ES-I3 (cell line): ENCODE measurements around the gene MAN2C1.

Source experiments
- H3K36me3 ChIP-seq: 2 replicates; pipeline ENCODE4 v1.6.1; 2013; ENCODE audit warnings: mild to moderate bottlenecking, low read length, control low read depth, moderate library complexity; ENCODE audit not compliant: insufficient read depth
- H3K4me1 ChIP-seq: 2 replicates; pipeline ENCODE4 v1.6.1; 2013; ENCODE audit warnings: mild to moderate bottlenecking, control low read depth, low read length; ENCODE audit not compliant: insufficient read depth
- H3K9ac ChIP-seq: 2 replicates; pipeline ENCODE4 v1.6.1; 2013; ENCODE audit warnings: low read depth, mild to moderate bottlenecking, low read length, moderate library complexity
- H3K9me3 ChIP-seq: 2 replicates; pipeline ENCODE4 v1.6.1; 2013; ENCODE audit warnings: mild to moderate bottlenecking, low read length, moderate library complexity; ENCODE audit not compliant: control insufficient read depth, insufficient read depth

Gene MAN2C1

DNA sequence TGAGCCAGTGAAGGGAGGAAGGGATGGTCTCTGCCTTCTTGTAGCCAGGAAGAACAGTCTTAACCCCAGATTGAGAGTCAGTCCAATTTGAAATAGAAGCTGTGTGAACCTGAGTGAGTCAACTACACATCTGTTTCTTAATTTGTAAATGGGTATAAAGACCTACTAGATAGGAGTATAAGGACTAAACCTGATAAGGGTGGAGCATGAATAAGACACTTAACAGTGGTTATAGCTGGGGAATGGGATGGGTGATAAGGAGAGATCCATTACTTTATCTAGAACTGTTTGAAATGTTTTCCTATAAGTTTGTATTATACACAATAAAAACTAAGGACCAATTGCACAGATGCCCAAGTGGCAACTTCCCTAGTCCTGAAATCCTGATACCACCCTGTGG lies 1.4 kb downstream of the MAN2C1 start:
- Histone ChIP-seq H3K36me3 (peaks cover 13% of the 10 kb centered on the region; the same call in 1 of the 2 replicates), H3K9ac (no peak overlapping the region), H3K9me3 (no peaks in the 10 kb centered on the region), H3K4me1 (no peaks in the 10 kb centered on the region)

DNA sequence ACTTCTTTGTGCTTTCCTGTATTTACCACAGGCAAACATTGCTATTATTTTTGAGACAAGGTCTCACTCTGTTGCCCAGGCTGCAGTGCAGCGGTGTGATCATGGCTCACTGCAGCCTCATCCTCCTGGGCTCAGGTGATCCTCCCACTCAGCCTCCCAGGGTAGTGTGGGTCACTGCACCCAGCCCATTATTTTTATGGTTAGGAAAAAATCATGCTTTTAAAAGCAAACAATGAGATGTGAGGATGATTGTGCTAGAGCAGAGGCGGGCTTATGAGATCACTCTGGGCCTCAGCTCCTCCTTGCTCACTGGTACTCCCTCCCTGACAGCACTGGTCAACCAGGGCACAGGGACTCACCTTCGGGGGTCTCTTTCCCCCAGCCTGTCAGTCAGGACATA lies 2.2 kb downstream of the MAN2C1 start:
- Histone ChIP-seq H3K4me1 (no peaks in the 10 kb centered on the region), H3K36me3 (peaks cover 7% of the 10 kb centered on the region; the same call in 1 of the 2 replicates), H3K9ac (no peak overlapping the region), H3K9me3 (no peaks in the 10 kb centered on the region)

DNA sequence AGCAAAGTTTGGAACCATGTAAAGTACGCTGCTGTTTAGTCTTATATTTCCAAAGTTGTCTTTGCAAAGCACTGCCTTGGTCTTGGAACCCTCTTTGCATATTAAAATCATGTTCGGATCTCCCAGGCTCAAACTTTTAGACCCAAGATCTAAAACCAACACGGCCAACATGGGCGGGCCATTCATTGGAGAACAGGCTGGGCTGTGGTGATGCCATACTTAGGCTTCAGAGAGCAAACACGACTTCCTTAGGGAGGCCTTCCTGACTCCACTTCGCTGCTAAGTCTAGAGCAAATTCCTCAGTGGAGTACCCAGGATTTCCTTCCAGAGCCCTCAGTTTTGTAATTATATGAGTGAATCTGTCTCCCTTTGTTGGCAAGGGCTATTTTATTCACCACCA lies 3.5 kb downstream of the MAN2C1 start:
- Histone ChIP-seq H3K9me3 (no peaks in the 10 kb centered on the region), H3K9ac (no peak overlapping the region), H3K36me3 (peaks cover 5% of the 10 kb centered on the region; the same call in 1 of the 2 replicates), H3K4me1 (no peaks in the 10 kb centered on the region)

DNA sequence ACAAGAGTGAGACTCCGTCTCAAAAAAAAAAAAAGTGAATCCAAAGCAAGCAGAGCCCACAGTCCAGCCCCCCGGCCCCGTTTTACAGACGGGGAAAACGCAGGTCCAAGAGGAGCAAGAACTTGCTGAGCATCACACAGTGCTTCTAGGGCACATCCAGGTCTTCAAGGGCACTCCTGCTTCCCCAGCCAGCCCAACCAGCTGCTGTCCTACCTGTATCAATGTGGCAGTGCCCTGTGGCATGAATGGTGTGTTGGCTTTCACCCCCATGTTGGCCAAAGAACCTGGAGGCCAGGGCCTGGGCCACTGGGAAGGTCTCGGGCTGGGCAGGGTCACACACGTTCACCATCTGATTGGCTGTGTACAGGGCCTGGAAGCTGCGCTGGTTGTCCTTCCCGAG lies 4.6 kb downstream of the MAN2C1 start:
- H3K9ac ChIP-seq: no peak overlapping the region
- peaks cover 7% of the 10 kb centered on the region; the same call in 1 of the 2 replicates for H3K36me3 ChIP-seq
- H3K4me1 ChIP-seq: no peaks in the 10 kb centered on the region
- no peaks in the 10 kb centered on the region for H3K9me3 ChIP-seq

DNA sequence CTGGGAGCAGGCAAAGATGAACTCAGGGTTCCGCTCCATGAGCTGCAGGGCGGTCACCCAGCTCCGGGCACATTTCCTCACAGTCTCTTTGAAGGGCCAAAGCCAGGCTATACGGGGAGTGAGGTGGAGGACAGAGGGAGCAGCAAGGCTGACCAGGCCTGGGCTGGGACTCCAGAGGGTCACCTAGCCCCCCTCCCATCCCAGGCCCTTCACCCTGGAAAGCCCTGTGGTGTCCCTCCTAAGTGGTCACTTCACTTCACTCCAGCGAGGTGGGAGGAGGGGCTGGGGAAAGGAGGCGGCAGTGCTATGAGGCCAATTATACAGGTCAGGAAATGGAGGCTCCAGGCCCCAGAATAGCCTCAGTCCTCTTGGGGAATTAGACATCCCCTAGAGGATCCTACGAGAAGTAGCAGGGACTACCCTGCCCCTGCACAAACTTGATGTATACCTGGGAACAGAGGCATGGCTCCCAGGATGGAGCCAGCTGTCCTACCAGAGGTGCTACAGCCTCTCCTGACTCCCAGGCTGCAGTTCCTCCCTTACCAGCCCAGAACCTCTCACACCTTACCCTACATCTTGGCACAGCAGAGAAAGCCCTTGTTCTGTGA lies 5.7 kb downstream of the MAN2C1 start:
- Histone ChIP-seq H3K9ac (no peak overlapping the region), H3K4me1 (no peaks in the 10 kb centered on the region), H3K9me3 (no peaks in the 10 kb centered on the region), H3K36me3 (peaks cover 7% of the 10 kb centered on the region; the same call in 1 of the 2 replicates)

DNA sequence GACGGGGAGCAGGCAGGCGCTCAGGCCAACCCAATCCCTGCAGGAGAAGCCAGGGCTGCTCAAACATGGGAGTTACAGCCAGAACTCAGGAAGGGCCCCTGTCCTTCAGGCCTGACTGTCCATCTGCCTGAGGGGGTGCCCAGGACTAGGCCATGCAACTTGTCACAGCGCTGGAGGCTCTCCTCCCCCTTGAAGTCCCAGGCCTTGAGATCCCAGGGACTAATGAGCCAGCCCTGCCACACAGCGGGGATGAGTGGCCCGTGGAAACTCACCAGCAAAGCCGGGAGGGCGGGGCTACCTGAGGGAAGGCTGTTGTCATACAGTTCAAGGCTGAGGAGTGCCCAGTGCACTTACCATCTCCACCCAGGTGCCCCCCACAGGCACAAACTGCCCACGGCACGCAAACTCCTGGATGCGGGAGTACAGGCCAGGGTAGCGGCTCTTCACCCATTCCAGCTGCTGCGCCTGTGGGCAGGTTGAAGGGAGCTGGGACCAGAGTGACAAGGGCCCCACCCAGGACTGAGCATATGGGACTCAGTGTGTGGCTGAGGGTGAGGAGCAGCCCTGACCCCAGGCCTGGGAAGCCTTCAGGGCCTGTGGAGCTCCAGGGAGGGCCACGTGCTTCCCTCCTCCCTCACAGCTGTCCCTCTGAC lies 6.3 kb downstream of the MAN2C1 start:
- H3K9ac ChIP-seq: no peak overlapping the region
- no peaks in the 10 kb centered on the region for H3K4me1 ChIP-seq
- H3K9me3 ChIP-seq: no peaks in the 10 kb centered on the region
- H3K36me3 ChIP-seq: peaks cover 7% of the 10 kb centered on the region; the same call in 1 of the 2 replicates

DNA sequence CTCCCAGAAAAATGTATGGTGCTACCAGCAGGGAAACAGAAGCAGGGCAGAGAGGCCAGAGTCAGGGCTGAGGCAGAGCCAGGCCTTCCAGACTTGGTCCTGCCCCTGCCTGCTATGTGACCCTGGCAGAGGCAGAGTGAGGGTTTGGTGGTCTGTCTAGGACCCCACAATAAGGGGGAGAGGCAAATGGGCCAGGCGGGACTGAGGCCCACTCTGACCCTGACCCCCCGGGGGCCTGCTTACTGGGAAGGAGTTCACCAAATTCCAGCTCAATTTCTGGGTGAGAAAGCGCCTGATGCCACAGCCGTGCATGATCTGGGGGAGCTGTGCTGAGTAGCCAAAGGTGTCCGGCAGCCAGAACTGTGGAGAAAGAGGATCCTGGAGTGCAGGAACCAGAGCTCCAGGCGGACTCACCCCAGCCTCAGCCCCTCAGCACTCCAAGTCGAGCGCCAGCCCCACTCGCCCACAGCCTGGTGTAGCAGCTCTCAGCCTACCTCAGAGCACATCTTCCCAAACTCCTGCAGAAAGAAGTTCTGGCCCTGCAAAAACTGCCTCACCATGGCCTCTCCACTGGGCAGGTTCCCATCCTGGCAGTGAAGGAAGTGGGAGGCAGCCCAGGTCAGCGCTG lies 6.9 kb downstream of the MAN2C1 start:
- Histone ChIP-seq H3K9me3 (no peaks in the 10 kb centered on the region), H3K36me3 (peaks cover 7% of the 10 kb centered on the region; the same call in 1 of the 2 replicates), H3K9ac (no peak overlapping the region), H3K4me1 (no peaks in the 10 kb centered on the region)

DNA sequence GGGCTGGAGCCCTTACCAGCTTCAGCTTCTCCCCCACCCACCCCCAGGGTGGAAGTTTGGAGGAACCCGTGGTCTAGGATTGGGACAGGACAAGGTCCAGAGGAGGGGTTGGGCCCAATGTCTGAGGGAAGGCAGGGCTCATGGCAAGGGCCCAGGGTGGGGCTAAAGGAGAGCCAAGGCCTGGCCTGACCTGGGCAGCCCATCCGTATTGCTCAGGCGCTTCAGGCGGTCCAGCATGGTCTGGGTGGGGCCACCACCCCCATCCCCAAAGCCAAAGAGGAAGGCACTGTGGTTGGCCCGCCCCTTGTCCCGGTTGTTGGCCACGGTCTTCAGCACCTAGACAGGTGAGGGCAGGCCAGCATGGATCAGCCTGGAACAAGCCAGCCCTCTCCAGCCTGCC lies 7.6 kb downstream of the MAN2C1 start:
- Histone ChIP-seq H3K9me3 (no peaks in the 10 kb centered on the region), H3K4me1 (no peaks in the 10 kb centered on the region), H3K36me3 (peaks cover 5% of the 10 kb centered on the region; the same call in 1 of the 2 replicates), H3K9ac (no peak overlapping the region)

DNA sequence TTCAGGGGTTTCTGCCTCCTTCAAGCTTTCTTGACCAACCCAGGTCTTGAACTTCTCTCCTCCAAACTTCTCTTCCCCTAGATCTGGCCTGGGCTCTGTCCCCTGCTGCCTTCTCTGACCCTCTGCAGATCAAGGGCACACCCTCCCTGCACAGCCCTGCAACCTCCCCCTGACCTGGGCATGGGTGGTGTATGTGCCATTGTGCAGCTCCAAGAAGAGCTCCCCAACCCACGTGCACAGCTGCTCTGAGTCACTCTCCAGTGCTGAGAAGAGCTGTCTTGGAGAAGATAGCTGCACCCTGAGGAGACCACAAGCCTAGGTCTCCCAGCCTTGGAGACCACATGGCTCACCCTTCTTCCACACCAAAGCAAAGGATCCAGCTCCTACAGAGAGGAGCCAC lies 8.0 kb downstream of the MAN2C1 start:
- no peaks in the 10 kb centered on the region for H3K4me1 ChIP-seq
- H3K9me3 ChIP-seq: no peaks in the 10 kb centered on the region
- peaks cover 5% of the 10 kb centered on the region; the same call in 1 of the 2 replicates for H3K36me3 ChIP-seq
- no peak overlapping the region for H3K9ac ChIP-seq

DNA sequence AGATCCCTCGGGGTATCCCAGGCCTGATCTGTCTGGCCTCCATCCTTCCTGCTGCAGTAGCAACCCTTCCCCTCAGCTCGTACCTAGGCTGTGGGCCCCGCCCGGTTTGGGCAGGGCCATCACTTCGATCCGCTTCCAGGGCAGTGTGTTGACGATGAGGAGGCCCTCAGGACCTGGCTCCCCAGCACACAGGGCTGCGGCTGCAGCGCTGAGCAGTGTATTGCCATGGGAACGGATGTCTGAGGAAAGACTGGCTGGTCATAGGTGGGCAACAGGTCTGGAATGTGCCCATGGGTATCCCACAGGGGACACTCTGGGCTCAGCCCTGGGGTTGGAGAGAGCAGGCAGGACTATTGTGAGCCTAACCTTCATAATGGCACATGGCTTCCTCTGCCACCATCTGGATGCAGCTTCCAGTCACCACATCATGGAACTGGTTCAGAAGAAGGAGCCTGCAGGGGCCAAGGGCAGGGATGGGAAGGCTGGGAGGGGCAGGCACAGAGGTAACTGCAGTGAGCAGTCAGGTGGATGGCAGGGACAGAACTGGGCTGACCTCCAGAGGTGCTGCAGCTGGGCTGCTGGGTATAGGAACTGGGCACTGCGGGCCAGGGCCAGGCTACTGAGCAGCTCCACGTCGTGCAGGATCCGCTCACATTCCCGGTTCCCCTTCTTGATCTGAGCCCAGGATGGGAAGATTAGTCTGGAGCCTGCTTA lies 8.7 kb downstream of the MAN2C1 start:
- Histone ChIP-seq H3K4me1 (no peaks in the 10 kb centered on the region), H3K9me3 (no peaks in the 10 kb centered on the region), H3K36me3 (peaks cover 2% of the 10 kb centered on the region; the same call in 1 of the 2 replicates), H3K9ac (no peak overlapping the region)

DNA sequence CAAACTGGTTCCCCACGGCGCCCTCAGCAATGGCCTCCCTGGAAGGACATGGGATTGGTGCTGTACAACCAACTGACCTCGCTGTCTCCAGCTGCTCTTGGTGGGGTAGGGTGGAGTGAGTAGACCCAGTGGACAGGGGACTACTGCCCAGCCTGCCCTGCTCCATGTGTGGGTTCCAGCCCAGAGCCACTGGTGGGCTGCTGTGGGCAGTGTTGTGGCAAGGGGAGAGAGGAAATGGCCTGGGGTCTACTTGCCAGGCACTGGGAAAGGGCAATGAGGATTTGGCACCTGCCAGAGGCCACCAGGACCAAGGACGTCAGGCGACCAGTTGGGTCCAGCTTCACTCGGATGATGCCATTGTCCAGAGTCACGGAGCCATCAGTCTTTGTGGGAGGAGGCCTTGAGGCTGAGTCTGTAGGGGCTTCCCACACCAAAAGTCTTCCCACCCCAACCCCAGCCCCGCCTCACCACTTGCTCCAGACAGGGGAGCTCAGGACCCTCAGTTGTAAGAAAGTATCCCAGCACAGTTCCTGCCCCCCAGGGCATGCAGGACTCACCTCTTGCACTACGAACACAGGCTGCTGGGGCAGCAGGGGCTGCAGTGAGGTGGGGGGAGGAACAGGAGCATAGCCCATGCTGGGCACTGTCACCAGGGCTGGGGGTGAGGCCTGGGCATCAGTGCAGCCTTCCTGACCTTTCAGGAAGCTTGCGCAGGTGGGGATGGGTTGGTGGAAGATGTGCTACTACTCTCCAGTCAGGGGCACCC lies 9.5 kb downstream of the MAN2C1 start:
- Histone ChIP-seq H3K36me3 (peaks cover 2% of the 10 kb centered on the region; the same call in 1 of the 2 replicates), H3K9me3 (no peaks in the 10 kb centered on the region), H3K9ac (no peak overlapping the region), H3K4me1 (no peaks in the 10 kb centered on the region)

DNA sequence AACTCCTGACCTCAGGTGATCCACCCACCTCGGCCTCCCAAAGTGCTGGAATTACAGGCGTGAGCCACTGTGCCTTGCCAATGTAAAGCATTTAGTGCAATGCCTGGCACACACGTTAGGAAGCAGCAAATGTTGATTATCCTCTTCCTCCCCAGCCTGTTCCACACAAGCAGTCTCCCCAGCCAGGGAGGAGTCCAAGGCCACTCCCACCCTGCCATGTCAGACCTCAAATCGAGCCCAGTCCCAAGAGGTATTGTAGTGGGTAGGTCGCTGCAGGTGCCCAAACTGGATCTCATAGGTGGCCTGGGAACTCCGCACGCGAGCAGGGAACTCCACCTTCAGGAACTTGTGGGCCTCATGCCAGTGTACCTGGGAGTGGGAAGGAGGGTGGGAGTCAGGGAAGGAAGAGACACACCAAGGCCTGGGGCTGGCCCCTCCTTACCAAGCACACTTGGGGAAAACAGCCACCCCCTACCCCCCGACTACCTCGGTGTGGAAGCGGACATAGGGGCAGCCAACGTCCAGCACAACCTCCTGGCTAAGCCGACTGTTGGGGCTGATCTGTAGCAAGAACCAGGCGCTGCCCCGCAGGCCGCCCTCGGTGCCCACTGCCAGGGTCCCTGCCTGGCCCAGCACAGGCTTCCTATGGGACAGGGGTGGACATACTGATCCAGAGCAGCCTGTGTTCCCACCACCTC lies 10.3 kb downstream of the MAN2C1 start:
- peaks cover 2% of the 10 kb centered on the region; the same call in 1 of the 2 replicates for H3K36me3 ChIP-seq
- no peak overlapping the region for H3K9ac ChIP-seq
- H3K9me3 ChIP-seq: no peaks in the 10 kb centered on the region
- H3K4me1 ChIP-seq: no peaks in the 10 kb centered on the region

DNA sequence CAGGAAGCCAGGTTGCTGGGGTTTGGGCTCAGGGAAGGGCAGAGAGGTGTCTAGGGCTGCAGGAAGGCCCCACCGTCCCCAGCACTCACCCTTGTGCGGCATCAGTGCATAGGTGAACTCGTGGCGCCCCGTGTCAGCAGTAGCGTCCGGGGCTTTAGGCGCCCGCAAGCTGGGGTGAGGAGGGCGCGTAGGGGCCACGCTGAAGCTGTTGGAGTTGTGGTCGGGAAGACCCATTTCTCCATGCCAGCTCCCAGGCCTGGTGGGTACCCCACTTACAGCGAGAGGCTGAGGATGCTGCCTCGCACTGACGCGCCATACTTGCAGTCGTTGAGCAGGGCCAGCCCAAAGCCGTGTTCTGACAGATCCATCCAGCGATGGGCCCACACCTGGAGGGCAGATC lies 11.9 kb downstream of the MAN2C1 start:
- H3K4me1 ChIP-seq: no peaks in the 10 kb centered on the region
- no peak overlapping the region for H3K9ac ChIP-seq
- H3K9me3 ChIP-seq: no peaks in the 10 kb centered on the region
- H3K36me3 ChIP-seq: peaks cover 2% of the 10 kb centered on the region; the same call in 1 of the 2 replicates
